GM18861 (cell line): ENCODE results near the gene TEX51.

ENCODE experiments used
- ATAC-seq: cut with Tn5 transposase; IDR thresholded peaks from one replicate; pipeline ENCODE4 v1.9.1; 2021; ENCODE audit not compliant: unreplicated experiment

Gene TEX51

GRCh38 chr2:126913329-126913728 lies 14.6 kb downstream of the TEX51 start:
- no peak for ATAC-seq

- no peak for ATAC-seq
These were observed 15.4 kb downstream of the TEX51 start for GRCh38 chr2:126913881-126914615.

GRCh38 chr2:126914811-126915500 lies 16.3 kb downstream of the TEX51 start:
- no peak for ATAC-seq

GRCh38 chr2:126915903-126916302 lies 17.2 kb downstream of the TEX51 start:
- no peak for ATAC-seq

- no peak for ATAC-seq
These were observed 18.1 kb downstream of the TEX51 start for GRCh38 chr2:126916744-126917143.

- no peak for ATAC-seq
These were observed 22.4 kb downstream of the TEX51 start for GRCh38 chr2:126921066-126921465.

- no peak for ATAC-seq
These were observed 32.4 kb downstream of the TEX51 start for GRCh38 chr2:126930970-126931590.

- no peak for ATAC-seq
These were observed 33.8 kb downstream of the TEX51 start for GRCh38 chr2:126932529-126932928.

GRCh38 chr2:126932966-126933710 lies 34.4 kb downstream of the TEX51 start:
- ATAC-seq: no peak

GRCh38 chr2:126933711-126934091 lies 35.0 kb downstream of the TEX51 start:
- no peak for ATAC-seq

GRCh38 chr2:126934809-126935208 lies 36.1 kb downstream of the TEX51 start:
- ATAC-seq: no peak

- ATAC-seq: no peak
These were observed 37.1 kb downstream of the TEX51 start for GRCh38 chr2:126935774-126936173.

- no peak for ATAC-seq
These were observed 37.6 kb downstream of the TEX51 start for GRCh38 chr2:126936219-126936723.

GRCh38 chr2:126940331-126940730 lies 41.6 kb downstream of the TEX51 start:
- ATAC-seq: no peak

GRCh38 chr2:126942427-126943203 lies 43.9 kb downstream of the TEX51 start:
- no peak for ATAC-seq

- no peak for ATAC-seq
These were observed 45.1 kb downstream of the TEX51 start for GRCh38 chr2:126943612-126944348.

GRCh38 chr2:126945118-126945517 lies 46.4 kb downstream of the TEX51 start:
- ATAC-seq: no peak

GRCh38 chr2:126946318-126947102 lies 47.8 kb downstream of the TEX51 start:
- ATAC-seq: no peak

- ATAC-seq: no peak
These were observed 48.4 kb downstream of the TEX51 start for GRCh38 chr2:126947103-126947429.
